Endothelial cell (in vitro differentiated cells): ENCODE measurements around the gene ITCH. TPM values are rescaled to one million over a fixed set of nuclear protein-coding genes. Genes with fewer than 3 reads are reported as not detected.
"Not testable (repeated sequence)": the region's sequence is repeated elsewhere in the genome, so short reads cannot be mapped to it uniquely, and the experiment has no call there.

Source experiments
- DNase-seq: peaks from one replicate; pipeline ENCODE4 v3.0.0; 2021; ENCODE audit warnings: low spot score
- H3K27ac Mint-ChIP-seq: one replicate; pipeline ENCODE4 v1.8.0; 2021; ENCODE audit warnings: mixed read lengths, inconsistent platforms; ENCODE audit not compliant: unreplicated experiment
- H3K27me3 Mint-ChIP-seq: one replicate; pipeline ENCODE4 v1.8.0; 2021; ENCODE audit warnings: mild to moderate bottlenecking, moderate library complexity, mixed read lengths, inconsistent platforms; ENCODE audit not compliant: unreplicated experiment
- H3K36me3 Mint-ChIP-seq: one replicate; pipeline ENCODE4 v1.8.0; 2021; ENCODE audit warnings: mild to moderate bottlenecking, low read depth, mixed read lengths, inconsistent platforms; ENCODE audit not compliant: unreplicated experiment
- H3K4me1 Mint-ChIP-seq: one replicate; pipeline ENCODE4 v1.8.0; 2021; ENCODE audit warnings: mild to moderate bottlenecking, mixed read lengths, inconsistent platforms; ENCODE audit not compliant: unreplicated experiment
- H3K4me3 Mint-ChIP-seq: one replicate; pipeline ENCODE4 v1.8.0; 2021; ENCODE audit warnings: mild to moderate bottlenecking, mixed read lengths, inconsistent platforms; ENCODE audit not compliant: unreplicated experiment
- H3K9me3 Mint-ChIP-seq: one replicate; pipeline ENCODE4 v1.8.0; 2021; ENCODE audit warnings: mixed read lengths, inconsistent platforms; ENCODE audit not compliant: unreplicated experiment
- total RNA-seq: library from RNA; stranded (reverse); fragmentation: NEBNext Ultra II Directional; extraction: Animal tissue kit (Norgen Biotek cat#: 25700); gene quantifications from one replicate; pipeline ENCODE4 v1.2.1, GENCODE V29; 2021; ENCODE audit not compliant: unreplicated experiment
- TF ChIP-seq, protein P1 (sequence below): fragments of 200-600 bp; sonication (generic); IDR thresholded peaks from one replicate; pipeline ENCODE4 v1.5.0; 2021; ENCODE audit warnings: antibody characterized with exemption; ENCODE audit not compliant: unreplicated experiment

ITCH gene
- total RNA-seq, 1 donor from 2014 or later: 46.8 TPM

- TF ChIP-seq, protein P1, sequence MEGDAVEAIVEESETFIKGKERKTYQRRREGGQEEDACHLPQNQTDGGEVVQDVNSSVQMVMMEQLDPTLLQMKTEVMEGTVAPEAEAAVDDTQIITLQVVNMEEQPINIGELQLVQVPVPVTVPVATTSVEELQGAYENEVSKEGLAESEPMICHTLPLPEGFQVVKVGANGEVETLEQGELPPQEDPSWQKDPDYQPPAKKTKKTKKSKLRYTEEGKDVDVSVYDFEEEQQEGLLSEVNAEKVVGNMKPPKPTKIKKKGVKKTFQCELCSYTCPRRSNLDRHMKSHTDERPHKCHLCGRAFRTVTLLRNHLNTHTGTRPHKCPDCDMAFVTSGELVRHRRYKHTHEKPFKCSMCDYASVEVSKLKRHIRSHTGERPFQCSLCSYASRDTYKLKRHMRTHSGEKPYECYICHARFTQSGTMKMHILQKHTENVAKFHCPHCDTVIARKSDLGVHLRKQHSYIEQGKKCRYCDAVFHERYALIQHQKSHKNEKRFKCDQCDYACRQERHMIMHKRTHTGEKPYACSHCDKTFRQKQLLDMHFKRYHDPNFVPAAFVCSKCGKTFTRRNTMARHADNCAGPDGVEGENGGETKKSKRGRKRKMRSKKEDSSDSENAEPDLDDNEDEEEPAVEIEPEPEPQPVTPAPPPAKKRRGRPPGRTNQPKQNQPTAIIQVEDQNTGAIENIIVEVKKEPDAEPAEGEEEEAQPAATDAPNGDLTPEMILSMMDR: no peak
These were observed 76.1 kb downstream of the ITCH start for GRCh38 chr20:34439168-34439567.

GRCh38 chr20:34441423-34441822 is 78.3 kb downstream of the ITCH start:
- H3K9me3 Mint-ChIP-seq, DNase-seq, H3K4me3 Mint-ChIP-seq, H3K27ac Mint-ChIP-seq, H3K27me3 Mint-ChIP-seq: not testable (repeated sequence)
- Mint-ChIP-seq H3K36me3 (peaks cover 20% of the 10 kb centered on the region), H3K4me1 (peaks cover 15% of the 10 kb centered on the region)

More at GRCh38 chr20:34439168-34439567, 76.1 kb downstream of the ITCH start:
- Mint-ChIP-seq H3K27ac (no peak overlapping the region), H3K4me1 (peaks cover 22% of the 10 kb centered on the region), H3K27me3 (no peaks in the 10 kb centered on the region), H3K4me3 (no peak overlapping the region), H3K9me3 (no peaks in the 10 kb centered on the region), H3K36me3 (peaks cover 15% of the 10 kb centered on the region)
- no peak for DNase-seq

- DNase-seq: no peak
- H3K27me3 Mint-ChIP-seq: no peaks in the 10 kb centered on the region
- no peak overlapping the region for H3K4me3 Mint-ChIP-seq
- TF ChIP-seq, protein P1: no peak
- peaks cover 2% of the 10 kb centered on the region for H3K4me1 Mint-ChIP-seq
- H3K36me3 Mint-ChIP-seq: peaks cover 25% of the 10 kb centered on the region
- H3K9me3 Mint-ChIP-seq: no peaks in the 10 kb centered on the region
- no peak overlapping the region for H3K27ac Mint-ChIP-seq
These were observed 80.5 kb downstream of the ITCH start for GRCh38 chr20:34443546-34443945.

DNA sequence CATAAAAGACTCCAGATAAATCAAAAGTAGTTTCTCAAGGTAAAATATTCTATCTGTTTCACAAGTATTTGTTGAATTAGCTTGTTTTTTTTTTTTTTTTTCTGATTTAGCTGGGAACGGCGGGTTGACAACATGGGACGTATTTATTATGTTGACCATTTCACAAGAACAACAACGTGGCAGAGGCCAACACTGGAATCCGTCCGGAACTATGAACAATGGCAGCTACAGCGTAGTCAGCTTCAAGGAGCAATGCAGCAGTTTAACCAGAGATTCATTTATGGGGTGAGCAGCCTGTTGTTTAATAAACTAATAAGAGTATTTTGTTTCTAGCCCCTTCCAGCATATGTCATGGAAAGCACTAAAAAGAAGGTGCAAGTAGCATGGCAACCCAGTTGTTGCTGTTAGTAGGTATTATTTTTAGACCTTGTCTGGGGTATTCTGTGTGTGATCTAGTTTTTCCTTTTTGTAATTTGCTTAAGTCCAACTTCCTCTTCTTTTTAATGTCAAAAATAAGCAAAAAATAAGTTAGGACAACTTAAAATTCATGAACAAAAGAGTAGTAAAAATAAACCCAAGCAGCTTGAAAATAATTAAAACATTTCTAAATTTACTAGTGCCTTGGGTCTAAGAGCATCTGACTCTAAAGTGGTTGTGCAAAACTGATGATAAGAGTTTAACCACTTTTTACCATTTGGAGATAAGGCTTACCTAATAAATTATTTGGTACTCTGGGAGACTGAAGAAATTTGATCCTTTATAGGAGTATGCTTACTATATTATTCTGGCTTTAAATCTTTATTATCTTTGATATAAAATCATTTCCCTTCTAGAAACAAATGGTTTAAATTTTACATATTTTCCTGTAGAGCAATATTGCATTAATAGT is 82.3 kb downstream of the ITCH start:
- H3K9me3 Mint-ChIP-seq: no peaks in the 10 kb centered on the region
- H3K36me3 Mint-ChIP-seq: peaks cover 24% of the 10 kb centered on the region
- no peak overlapping the region for H3K4me3 Mint-ChIP-seq
- no peak for DNase-seq
- no peak overlapping the region for H3K27ac Mint-ChIP-seq
- no peaks in the 10 kb centered on the region for H3K27me3 Mint-ChIP-seq
- TF ChIP-seq, protein P1: no peak
- H3K4me1 Mint-ChIP-seq: no peaks in the 10 kb centered on the region

GRCh38 chr20:34448517-34448916 is 85.4 kb downstream of the ITCH start:
- peaks cover 27% of the 10 kb centered on the region for H3K36me3 Mint-ChIP-seq
- no peak for DNase-seq
- no peaks in the 10 kb centered on the region for H3K9me3 Mint-ChIP-seq
- no peaks in the 10 kb centered on the region for H3K4me1 Mint-ChIP-seq
- TF ChIP-seq, protein P1: no peak
- H3K27me3 Mint-ChIP-seq: no peaks in the 10 kb centered on the region
- H3K4me3 Mint-ChIP-seq: no peak overlapping the region
- H3K27ac Mint-ChIP-seq: peak overlapping the region; percentile 1
